NOMO-1 treated with DMSO at 0.1 percent for 48 hours (cell line): ENCODE measurements around the gene MRPS25.

Experiments
- DNase-seq: peaks from one replicate; lab custom pipeline; 2025; ENCODE audit not compliant: unreplicated experiment; lab: John Stamatoyannopoulos, UW

Gene MRPS25

DNA sequence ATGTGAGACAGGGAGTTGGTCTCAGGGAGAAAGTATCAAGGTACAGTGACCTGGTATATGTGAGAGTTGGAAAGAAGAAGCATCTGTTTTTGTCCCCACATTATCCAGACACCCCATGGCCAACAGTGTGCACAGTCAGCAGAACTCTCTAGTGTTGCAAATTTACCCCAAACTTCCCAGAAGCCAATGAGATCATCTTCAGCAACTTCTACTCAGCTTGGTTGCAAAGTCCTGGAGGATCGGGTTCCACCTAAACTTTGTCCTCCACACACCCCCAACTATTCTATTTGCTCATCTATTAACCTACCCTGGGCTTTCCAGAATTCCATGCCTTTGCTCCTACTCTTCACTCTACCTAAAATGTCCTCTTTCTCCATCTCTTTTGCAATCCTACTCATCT lies 18.1 kb upstream of the MRPS25 start:
- no peak for DNase-seq

GRCh38 chr3:15081960-15082664 lies 17.0 kb upstream of the MRPS25 start:
- peak; percentile 53 for DNase-seq

GRCh38 chr3:15079091-15079490 lies 14.0 kb upstream of the MRPS25 start:
- no peak for DNase-seq

- DNase-seq = no peak
Measured at GRCh38 chr3:15074500-15074899, 9.4 kb upstream of the MRPS25 start.

GRCh38 chr3:15071699-15072098 lies 6.6 kb upstream of the MRPS25 start:
- DNase-seq = peak; percentile 75

GRCh38 chr3:15069441-15069840 lies 4.3 kb upstream of the MRPS25 start:
- no peak for DNase-seq

DNA sequence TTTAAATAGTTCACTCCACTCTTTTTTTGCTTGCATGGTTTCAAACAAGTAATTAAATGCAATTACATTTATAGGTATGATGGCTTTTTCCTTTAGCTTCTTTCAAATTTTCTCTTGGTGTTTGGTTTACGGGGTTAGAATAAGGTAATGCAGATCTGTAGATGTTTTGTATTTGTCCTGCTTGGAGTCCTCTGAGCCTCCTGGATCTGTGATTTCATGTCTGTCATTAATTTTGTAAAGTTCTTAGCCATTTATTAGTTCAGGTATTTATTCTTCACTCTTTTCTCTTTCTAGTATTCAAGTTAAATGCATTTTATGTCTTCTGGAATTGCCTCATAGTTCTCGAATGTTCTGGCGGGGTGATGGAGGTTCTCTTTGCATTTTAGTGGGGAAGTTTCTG lies 1.4 kb upstream of the MRPS25 start:
- DNase-seq = no peak

DNA sequence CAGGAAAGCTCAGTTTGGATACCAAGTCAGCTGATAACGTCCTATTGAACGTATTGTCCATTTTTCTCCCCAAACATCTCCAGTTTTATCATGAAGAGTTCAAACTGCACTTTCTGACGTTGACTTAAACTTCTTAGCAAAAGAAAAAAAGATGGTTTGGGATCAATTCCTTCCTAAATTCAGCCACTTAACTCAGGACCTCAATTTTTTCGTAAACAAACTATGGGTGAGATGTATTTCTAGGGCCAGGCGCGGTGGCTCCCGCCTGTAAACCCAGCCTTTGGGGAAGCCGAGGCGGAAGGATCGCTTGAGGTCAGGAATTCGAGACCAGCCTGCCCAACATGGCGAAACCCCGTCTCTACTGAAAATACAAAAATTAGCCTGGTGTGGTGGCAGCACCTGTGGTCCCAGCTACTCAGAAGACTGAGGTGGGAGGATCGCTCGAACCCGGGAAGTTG lies 464 bp upstream of the MRPS25 start:
- DNase-seq = no peak

GRCh38 chr3:15064299-15064834 lies 748 bp downstream of the MRPS25 start:
- DNase-seq = no peak

- no peak for DNase-seq
Measured at GRCh38 chr3:15063656-15064286, 1.3 kb downstream of the MRPS25 start.

- no peak for DNase-seq
Measured at GRCh38 chr3:15063238-15063637, 1.9 kb downstream of the MRPS25 start.

DNA sequence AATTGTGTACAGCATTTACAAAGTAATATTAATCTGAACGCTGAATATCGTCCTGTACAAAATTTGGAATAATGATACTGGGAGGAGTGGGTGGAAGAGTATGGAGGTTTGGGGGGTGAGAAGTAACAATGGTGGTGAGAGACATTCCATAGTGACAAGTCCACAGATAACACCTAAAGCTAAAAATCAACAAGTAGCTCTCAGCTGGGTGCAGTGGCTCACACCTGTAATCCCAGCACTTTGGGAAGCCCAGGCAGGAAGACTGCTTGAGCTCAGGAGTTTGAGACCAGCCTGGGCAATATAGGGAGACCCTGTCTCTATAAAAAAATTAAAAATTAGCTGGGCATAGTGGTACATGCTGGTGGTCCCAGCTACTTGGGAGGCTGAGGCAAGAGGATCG lies 5.1 kb downstream of the MRPS25 start:
- DNase-seq = no peak

GRCh38 chr3:15056676-15057404 lies 8.3 kb downstream of the MRPS25 start:
- DNase-seq = no peak

DNA sequence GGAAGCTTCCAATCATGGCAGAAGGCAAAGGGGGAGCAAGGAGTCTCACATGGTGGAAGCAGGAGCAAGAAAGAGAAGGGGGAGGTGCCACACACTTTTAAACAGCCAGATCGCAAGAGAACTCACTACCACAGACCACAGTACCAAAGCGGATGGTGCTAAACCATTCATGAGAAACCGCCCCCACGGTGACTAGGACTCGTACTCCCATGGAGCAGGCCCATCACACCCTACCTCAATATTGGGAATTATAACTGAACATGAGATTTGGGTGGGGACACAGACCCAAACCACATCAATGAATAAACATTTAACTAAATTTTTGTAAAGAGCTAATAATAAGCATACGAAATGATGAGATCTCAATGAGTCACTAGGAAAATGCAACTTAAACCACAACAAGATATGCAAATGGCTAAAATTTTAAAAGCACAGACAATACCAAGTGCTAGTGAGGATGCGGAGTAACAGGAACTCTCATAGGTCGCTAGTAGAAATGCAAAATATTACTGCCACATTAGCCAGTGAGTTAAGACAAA lies 10.0 kb downstream of the MRPS25 start:
- DNase-seq = no peak

DNA sequence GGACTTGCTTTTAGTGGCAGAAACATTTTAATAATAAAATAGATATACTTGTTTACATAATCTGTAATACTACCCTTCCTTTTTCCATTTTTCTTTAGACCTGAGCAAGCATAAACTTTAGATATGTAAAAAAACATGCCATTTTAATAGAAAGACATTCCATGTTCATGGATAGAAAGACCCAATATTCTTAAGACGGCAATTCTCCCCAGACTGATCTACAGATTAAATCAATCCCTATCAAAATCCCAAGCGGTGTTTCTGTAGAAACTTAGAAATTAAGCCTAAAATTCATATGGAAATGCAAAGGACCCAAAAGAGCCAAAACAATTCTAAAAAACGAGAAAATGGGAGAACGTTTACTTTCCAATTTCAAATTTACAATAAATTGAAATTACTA lies 11.6 kb downstream of the MRPS25 start:
- no peak for DNase-seq

GRCh38 chr3:15052335-15053242 lies 12.5 kb downstream of the MRPS25 start:
- no peak for DNase-seq

- peak; percentile 33 for DNase-seq
Measured at GRCh38 chr3:15051531-15051930, 13.6 kb downstream of the MRPS25 start.

GRCh38 chr3:15050405-15051092 lies 14.6 kb downstream of the MRPS25 start:
- DNase-seq = peak; percentile 34

GRCh38 chr3:15049584-15049983 lies 15.5 kb downstream of the MRPS25 start:
- no peak for DNase-seq

DNA sequence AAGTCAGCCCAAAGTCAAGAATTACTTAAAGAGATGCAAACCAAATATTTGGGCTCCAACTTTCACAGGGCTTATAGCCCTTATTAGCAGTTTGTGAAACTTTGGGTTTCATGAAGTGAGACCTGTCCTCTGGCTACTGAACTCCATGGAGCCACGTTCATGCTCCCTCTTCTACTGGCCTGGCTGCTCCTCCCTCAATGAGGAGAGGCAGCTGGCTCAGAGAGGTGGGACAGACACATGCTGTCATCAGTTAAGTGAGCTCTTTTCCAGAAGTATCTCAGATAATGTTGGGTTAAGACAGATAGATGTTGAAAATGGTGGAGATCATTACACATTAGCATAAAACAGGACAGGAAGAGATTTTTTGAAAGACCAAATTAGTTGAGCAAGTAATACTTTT lies 19.4 kb downstream of the MRPS25 start:
- no peak for DNase-seq
